Activated CD8-positive, alpha-beta memory T cell treated with anti-CD3 and anti-CD28 coated beads, Interleukin-2, amount 50 U/mL, for 24 hours (primary cell): ENCODE data around the gene JUN.
"Not testable (repeated sequence)": the region's sequence is repeated elsewhere in the genome, so short reads cannot be mapped to it uniquely, and the experiment has no call there.

ENCODE experiments used
- DNase-seq: peaks from one replicate; pipeline ENCODE4 v3.0.0-alpha.2; 2020; ENCODE audit errors: extremely low read depth

The JUN gene

GRCh38 chr1:58808077-58808476 is 24.2 kb upstream of the JUN start:
- DNase-seq: no peak

GRCh38 chr1:58805716-58806571 is 22.1 kb upstream of the JUN start:
- no peak for DNase-seq

- DNase-seq: no peak
Measured at GRCh38 chr1:58804853-58805565, 21.2 kb upstream of the JUN start.

GRCh38 chr1:58803858-58804257 is 20.0 kb upstream of the JUN start:
- DNase-seq: no peak

- DNase-seq: no peak
Measured at GRCh38 chr1:58802640-58803399, 19.0 kb upstream of the JUN start.

GRCh38 chr1:58801286-58801685 is 17.4 kb upstream of the JUN start:
- not testable (repeated sequence) for DNase-seq

- DNase-seq: no peak
Measured at GRCh38 chr1:58799650-58800049, 15.8 kb upstream of the JUN start.

- DNase-seq: no peak
Measured at GRCh38 chr1:58798910-58799442, 15.1 kb upstream of the JUN start.

GRCh38 chr1:58796416-58796815 is 12.6 kb upstream of the JUN start:
- DNase-seq: no peak

GRCh38 chr1:58794585-58794984 is 10.7 kb upstream of the JUN start:
- DNase-seq: no peak

GRCh38 chr1:58792846-58793245 is 9.0 kb upstream of the JUN start:
- DNase-seq: no peak

- DNase-seq: no peak
Measured at GRCh38 chr1:58791106-58791505, 7.3 kb upstream of the JUN start.

GRCh38 chr1:58789996-58790660 is 6.3 kb upstream of the JUN start:
- DNase-seq: no peak

GRCh38 chr1:58789322-58789856 is 5.5 kb upstream of the JUN start:
- no peak for DNase-seq

GRCh38 chr1:58788259-58788658 is 4.4 kb upstream of the JUN start:
- DNase-seq: no peak

GRCh38 chr1:58786927-58787245 is 3.0 kb upstream of the JUN start:
- DNase-seq: no peak

- DNase-seq: no peak
Measured at GRCh38 chr1:58786184-58786926, 2.5 kb upstream of the JUN start.

GRCh38 chr1:58785442-58786058 is 1.7 kb upstream of the JUN start:
- DNase-seq: no peak

- no peak for DNase-seq
Measured at GRCh38 chr1:58784758-58785441, 1.1 kb upstream of the JUN start.
